ENCODE measurements around the gene ROR2.

ROR2 gene

DNA sequence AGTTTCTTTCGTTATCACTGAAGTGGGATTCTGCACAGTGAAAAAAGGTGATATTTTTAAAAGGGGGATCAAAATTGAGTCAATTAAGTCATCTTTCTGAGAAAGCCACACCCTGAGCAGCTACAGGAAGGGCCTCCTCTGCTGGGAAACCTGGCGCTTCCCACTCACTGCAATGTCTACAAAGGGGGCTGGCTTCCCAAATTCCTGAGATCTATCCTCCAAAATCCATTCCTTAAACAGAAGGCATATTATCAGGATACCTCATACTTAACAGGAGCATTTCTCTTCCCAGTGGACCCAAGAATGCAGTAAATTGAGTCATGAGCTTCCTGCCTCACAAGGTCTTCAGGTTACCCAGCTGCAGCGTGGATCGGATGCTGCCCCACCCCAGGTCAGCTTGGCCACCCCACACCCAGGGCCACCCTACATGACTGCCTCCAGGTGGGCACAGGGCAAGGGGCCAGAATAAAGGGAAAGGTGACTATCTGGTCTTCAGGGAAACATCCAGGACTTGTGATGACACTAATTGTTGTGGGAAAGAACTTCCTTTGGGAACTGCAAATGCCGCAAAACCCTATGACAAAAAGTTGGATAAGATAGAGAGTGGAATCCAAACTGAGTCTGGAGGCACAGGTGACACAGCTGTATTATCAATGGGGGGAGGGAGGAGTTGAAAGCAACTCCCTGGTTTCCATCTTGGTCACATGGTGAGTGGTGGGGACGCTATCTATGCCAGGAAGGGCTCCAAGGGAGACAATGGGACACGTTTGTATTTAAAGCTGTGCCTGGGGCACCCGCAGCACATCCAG, 42.3 kb downstream of the ROR2 start:
- Mint-ChIP-seq H3K27me3 (peaks cover 10% of the 10 kb centered on the region), H3K36me3 (ENCODE audit: low read depth) (no peaks in the 10 kb centered on the region), H3K4me1 (ENCODE audit: low read depth) (peaks cover 27% of the 10 kb centered on the region), H3K9me3 (no peaks in the 10 kb centered on the region), H3K27ac (no peak overlapping the region), H3K4me3 (peak overlapping the region; percentile 21)
- intact Hi-C loops (cut with micrococcal nuclease), result loop anchor here (10.0 kb wide), 2 partner anchors 63 to 133 kb away; no protein-coding TSS in a partner anchor

- H3K27me3 Mint-ChIP-seq, result peaks cover 10% of the 10 kb centered on the region
- intact Hi-C loops (cut with micrococcal nuclease), result loop anchor here (10.0 kb wide), 2 partner anchors 61 to 131 kb away; no protein-coding TSS in a partner anchor
- no peak overlapping the region for H3K4me3 Mint-ChIP-seq
- H3K36me3 Mint-ChIP-seq (ENCODE audit: low read depth), result no peaks in the 10 kb centered on the region
- no peaks in the 10 kb centered on the region for H3K9me3 Mint-ChIP-seq
- peaks cover 20% of the 10 kb centered on the region for H3K4me1 Mint-ChIP-seq (ENCODE audit: low read depth)
- H3K27ac Mint-ChIP-seq, result no peak overlapping the region
Observed at GRCh38 chr9:91905991-91906469, 44.0 kb downstream of the ROR2 start.

DNA sequence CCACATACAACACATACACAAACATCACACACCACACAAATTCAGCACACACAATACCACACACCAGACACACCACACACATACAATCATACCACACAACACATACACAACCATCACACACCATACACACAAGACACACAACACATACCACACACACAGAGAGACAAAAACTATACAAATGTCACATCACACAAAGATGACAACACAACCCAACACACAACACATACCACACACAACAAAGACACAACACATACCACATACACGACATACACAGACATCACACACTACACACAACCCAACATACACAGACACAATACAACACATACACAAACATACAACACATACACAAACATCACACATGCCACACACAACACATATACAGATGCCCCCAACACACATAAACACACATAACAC, 44.8 kb downstream of the ROR2 start:
- intact Hi-C loops (cut with micrococcal nuclease), result loop anchor here (10.0 kb wide), 2 partner anchors 60 to 130 kb away; no protein-coding TSS in a partner anchor
- Mint-ChIP-seq H3K36me3 (ENCODE audit: low read depth) (no peaks in the 10 kb centered on the region), H3K4me3 (no peak overlapping the region), H3K4me1 (ENCODE audit: low read depth) (peaks cover 28% of the 10 kb centered on the region), H3K27me3 (peaks cover 10% of the 10 kb centered on the region), H3K9me3 (no peaks in the 10 kb centered on the region), H3K27ac (no peak overlapping the region)

DNA sequence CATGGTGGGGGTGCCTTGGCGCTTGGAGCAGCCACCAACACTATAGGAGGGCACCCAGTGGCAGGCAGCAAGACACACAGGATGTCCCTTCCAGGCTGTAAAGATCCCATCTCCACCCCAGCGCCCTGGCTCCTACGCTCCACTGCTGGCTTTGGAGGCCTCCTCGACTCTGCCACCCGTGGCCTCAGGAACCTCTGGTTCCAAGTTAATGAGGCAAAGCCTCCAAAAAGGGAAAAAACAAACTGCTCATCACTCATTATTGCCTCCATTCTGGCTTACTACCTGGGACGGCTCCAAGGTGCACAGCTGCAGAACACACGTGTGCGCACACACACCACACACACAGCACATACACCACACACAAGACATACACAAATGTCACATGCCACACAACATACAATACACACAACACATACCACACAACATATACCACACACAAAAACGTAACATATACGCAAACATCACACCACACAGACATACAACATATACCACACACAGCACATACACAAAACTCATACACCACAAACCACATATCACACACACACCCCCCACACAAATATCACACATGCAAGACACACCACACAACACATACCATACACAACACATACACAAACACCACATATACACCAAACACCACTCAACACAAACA, 45.3 kb downstream of the ROR2 start:
- no peak overlapping the region for H3K27ac Mint-ChIP-seq
- peaks cover 29% of the 10 kb centered on the region for H3K4me1 Mint-ChIP-seq (ENCODE audit: low read depth)
- intact Hi-C loops (cut with micrococcal nuclease), result loop anchor here (10.0 kb wide), 2 partner anchors 60 to 130 kb away; no protein-coding TSS in a partner anchor
- peaks cover 10% of the 10 kb centered on the region for H3K27me3 Mint-ChIP-seq
- H3K9me3 Mint-ChIP-seq, result no peaks in the 10 kb centered on the region
- no peak overlapping the region for H3K4me3 Mint-ChIP-seq
- no peaks in the 10 kb centered on the region for H3K36me3 Mint-ChIP-seq (ENCODE audit: low read depth)

GRCh38 chr9:91903126-91903911, 46.7 kb downstream of the ROR2 start:
- intact Hi-C loops (cut with micrococcal nuclease), result loop anchor here (10.0 kb wide), 2 partner anchors 59 to 129 kb away; no protein-coding TSS in a partner anchor
- Mint-ChIP-seq H3K27me3 (peaks cover 15% of the 10 kb centered on the region), H3K36me3 (ENCODE audit: low read depth) (no peaks in the 10 kb centered on the region), H3K4me3 (peak overlapping the region; percentile 39), H3K9me3 (no peaks in the 10 kb centered on the region), H3K4me1 (ENCODE audit: low read depth) (peaks cover 36% of the 10 kb centered on the region), H3K27ac (no peak overlapping the region)

- Mint-ChIP-seq H3K4me3 (no peak overlapping the region), H3K9me3 (no peaks in the 10 kb centered on the region), H3K4me1 (ENCODE audit: low read depth) (peaks cover 30% of the 10 kb centered on the region), H3K27ac (no peak overlapping the region), H3K27me3 (peaks cover 11% of the 10 kb centered on the region), H3K36me3 (ENCODE audit: low read depth) (no peaks in the 10 kb centered on the region)
- intact Hi-C loops (cut with micrococcal nuclease), result loop anchor here (10.0 kb wide), 2 partner anchors 58 to 128 kb away; no protein-coding TSS in a partner anchor
Observed at GRCh38 chr9:91902475-91903125, 47.4 kb downstream of the ROR2 start.

- H3K9me3 Mint-ChIP-seq, result no peaks in the 10 kb centered on the region
- peaks cover 7% of the 10 kb centered on the region for H3K27me3 Mint-ChIP-seq
- intact Hi-C loops (cut with micrococcal nuclease), result loop anchor here (10.0 kb wide), 2 partner anchors 56 to 126 kb away; no protein-coding TSS in a partner anchor
- H3K4me1 Mint-ChIP-seq (ENCODE audit: low read depth), result peaks cover 36% of the 10 kb centered on the region
- no peaks in the 10 kb centered on the region for H3K36me3 Mint-ChIP-seq (ENCODE audit: low read depth)
- H3K27ac Mint-ChIP-seq, result peak overlapping the region; percentile 60
- H3K4me3 Mint-ChIP-seq, result no peak overlapping the region
Observed at GRCh38 chr9:91900797-91901177, 49.2 kb downstream of the ROR2 start.

DNA sequence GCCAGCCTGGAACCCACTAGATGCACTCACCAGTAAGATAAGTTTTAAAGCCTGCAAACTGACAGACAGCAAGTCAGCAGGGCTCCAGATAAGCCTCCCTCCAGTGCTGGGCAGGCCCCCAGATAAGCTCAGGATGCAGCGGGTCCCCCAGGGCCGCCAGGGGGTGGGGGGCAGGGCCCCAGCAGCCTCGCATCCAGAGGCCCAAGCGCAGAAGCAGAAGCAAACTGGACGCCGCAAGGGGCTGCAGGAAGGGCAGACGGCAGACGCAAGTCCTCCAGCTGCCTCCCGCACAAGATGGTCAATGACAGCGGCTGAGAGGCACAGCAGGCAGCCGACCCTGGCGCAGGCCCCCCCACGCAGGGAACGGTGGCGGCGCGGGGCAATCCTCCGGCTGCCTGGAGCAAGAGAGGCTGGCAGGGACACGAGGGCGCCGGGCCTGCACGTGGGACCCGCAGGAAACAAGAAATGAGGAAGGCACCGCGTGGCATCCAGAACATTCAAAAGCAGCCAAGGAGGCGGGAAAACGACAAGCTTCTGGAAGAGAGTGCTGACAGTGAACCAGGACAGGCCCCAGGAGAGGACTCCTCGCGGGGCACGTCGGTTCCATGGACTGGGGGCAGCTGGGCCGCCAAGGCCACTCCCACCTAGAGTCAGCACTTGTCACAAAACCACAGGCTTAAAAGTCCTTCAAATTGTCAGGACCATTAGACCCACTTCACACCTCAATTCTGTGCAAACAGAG, 49.8 kb downstream of the ROR2 start:
- intact Hi-C loops (cut with micrococcal nuclease), result loop anchor here (10.0 kb wide), 2 partner anchors 55 to 125 kb away; no protein-coding TSS in a partner anchor
- H3K36me3 Mint-ChIP-seq (ENCODE audit: low read depth), result no peaks in the 10 kb centered on the region
- H3K4me1 Mint-ChIP-seq (ENCODE audit: low read depth), result peaks cover 36% of the 10 kb centered on the region
- H3K9me3 Mint-ChIP-seq, result no peaks in the 10 kb centered on the region
- peak overlapping the region; percentile 60 for H3K27ac Mint-ChIP-seq
- H3K27me3 Mint-ChIP-seq, result peaks cover 7% of the 10 kb centered on the region
- H3K4me3 Mint-ChIP-seq, result no peak overlapping the region

DNA sequence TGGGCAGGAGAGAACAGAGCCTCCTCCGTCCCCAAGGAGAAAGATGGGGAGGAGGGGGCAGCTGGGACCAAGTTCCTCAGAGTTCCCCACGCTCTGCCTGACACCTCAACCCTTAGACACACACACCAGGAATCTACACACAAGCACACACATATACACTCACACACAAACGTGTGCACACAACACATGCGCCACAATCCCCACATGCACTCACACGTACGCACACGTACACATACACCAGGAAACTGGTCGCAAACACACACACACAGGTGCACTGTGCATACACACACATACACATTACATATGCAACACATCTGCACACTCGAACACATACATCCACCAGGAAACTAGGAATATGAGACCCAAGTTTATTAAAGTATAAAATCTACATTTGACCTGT, 50.4 kb downstream of the ROR2 start:
- H3K4me1 Mint-ChIP-seq (ENCODE audit: low read depth), result peaks cover 37% of the 10 kb centered on the region
- no peaks in the 10 kb centered on the region for H3K36me3 Mint-ChIP-seq (ENCODE audit: low read depth)
- peak overlapping the region; percentile 7 for H3K27ac Mint-ChIP-seq
- H3K27me3 Mint-ChIP-seq, result peaks cover 7% of the 10 kb centered on the region
- intact Hi-C loops (cut with micrococcal nuclease), result no loop called here
- H3K4me3 Mint-ChIP-seq, result no peak overlapping the region
- no peaks in the 10 kb centered on the region for H3K9me3 Mint-ChIP-seq

DNA sequence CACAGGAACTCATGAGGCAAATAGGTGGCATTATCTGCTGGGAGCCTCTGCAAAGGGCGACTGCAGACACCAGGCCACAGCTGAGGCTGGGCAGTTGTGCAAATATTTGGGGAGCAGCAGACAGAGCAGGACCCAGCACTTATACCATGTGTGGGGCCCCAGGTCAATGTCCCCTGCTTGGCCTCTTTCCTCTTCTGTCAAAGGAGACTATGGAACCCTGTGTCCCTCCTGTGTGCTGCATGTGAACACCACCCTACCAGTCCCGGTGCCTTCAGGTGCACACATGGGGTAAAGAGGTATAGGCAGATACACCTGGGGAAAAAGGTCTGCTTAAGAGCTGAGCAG, 50.8 kb downstream of the ROR2 start:
- Mint-ChIP-seq H3K36me3 (ENCODE audit: low read depth) (no peaks in the 10 kb centered on the region), H3K4me1 (ENCODE audit: low read depth) (peaks cover 41% of the 10 kb centered on the region), H3K27ac (no peak overlapping the region), H3K9me3 (no peaks in the 10 kb centered on the region), H3K27me3 (peaks cover 7% of the 10 kb centered on the region), H3K4me3 (no peak overlapping the region)
- intact Hi-C loops (cut with micrococcal nuclease), result no loop called here

GRCh38 chr9:91898451-91899218, 51.4 kb downstream of the ROR2 start:
- H3K27me3 Mint-ChIP-seq, result peaks cover 10% of the 10 kb centered on the region
- intact Hi-C loops (cut with micrococcal nuclease), result no loop called here
- H3K4me1 Mint-ChIP-seq (ENCODE audit: low read depth), result peaks cover 47% of the 10 kb centered on the region
- peak overlapping the region; percentile 83 for H3K27ac Mint-ChIP-seq
- no peaks in the 10 kb centered on the region for H3K9me3 Mint-ChIP-seq
- H3K36me3 Mint-ChIP-seq (ENCODE audit: low read depth), result no peaks in the 10 kb centered on the region
- no peak overlapping the region for H3K4me3 Mint-ChIP-seq

DNA sequence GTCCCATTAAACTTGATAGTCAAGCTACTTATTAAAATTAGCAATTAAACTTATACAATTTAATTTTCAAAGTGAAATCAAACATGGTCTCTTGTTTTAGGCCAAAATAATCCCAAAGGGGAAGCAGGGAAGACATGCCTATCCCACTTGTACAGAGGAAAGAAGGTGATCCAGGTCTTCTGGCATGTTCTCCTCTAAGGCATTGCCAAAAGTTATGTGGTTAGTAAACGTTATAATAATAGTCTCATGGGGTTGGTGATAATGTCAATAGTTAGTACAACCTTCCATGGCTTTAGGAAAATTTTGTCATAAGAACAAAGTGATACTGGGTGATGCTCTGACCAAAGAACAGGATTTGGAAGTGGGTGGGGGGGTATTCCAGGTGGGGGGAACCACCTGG, 52.8 kb downstream of the ROR2 start:
- peak overlapping the region; percentile 83 for H3K27ac Mint-ChIP-seq
- peaks cover 13% of the 10 kb centered on the region for H3K27me3 Mint-ChIP-seq
- H3K4me1 Mint-ChIP-seq (ENCODE audit: low read depth), result peaks cover 51% of the 10 kb centered on the region
- no peak overlapping the region for H3K4me3 Mint-ChIP-seq
- H3K9me3 Mint-ChIP-seq, result no peaks in the 10 kb centered on the region
- intact Hi-C loops (cut with micrococcal nuclease), result no loop called here
- no peaks in the 10 kb centered on the region for H3K36me3 Mint-ChIP-seq (ENCODE audit: low read depth)

Measured in dendritic cell treated with granulocyte-macrophage colony-stimulating factor and Interleukin-4, amounts not matched to agents 40 ng/mL and 50 ng/mL, for 4 days (primary cell).